IMR-90 (cell line): ENCODE data around the gene GJD2. TPM values are rescaled to one million over a fixed set of nuclear protein-coding genes. Genes with fewer than 3 reads are reported as not detected.

Source experiments
- ATAC-seq: fragments of 200-7000 bp; cut with Tn5 transposase; 2 replicates; pipeline ENCODE4 v1.9.1; 2020; ENCODE audit warnings: low read depth, mild to moderate bottlenecking, moderate library complexity
- BruUV-seq: library from RNA; stranded (reverse); fragments of 400-500 nt; replicated peaks from 2 replicates; lab custom pipeline; 2021; lab: Mats Ljungman, UMichigan
- CTCF ChIA-PET: fragments of 300-600 bp; formaldehyde crosslinking; extraction: SDS; loops from one replicate; lab custom pipeline; 2021; ENCODE audit warnings: antibody characterized with exemption; lab: Yijun Ruan, JAX
- POLR2A ChIA-PET: fragments of 300-600 bp; sonication (Branson Sonifier 250); formaldehyde crosslinking; loops from one replicate; lab custom pipeline; 2022; ENCODE audit warnings: antibody characterized with exemption; ENCODE audit not compliant: unreplicated experiment; lab: Charles Lee
- DNase-seq: peaks from one replicate; pipeline ENCODE4 v3.0.0; 2013
- H2AFZ ChIP-seq: replicated peaks from 2 replicates; pipeline ENCODE3; 2013; ENCODE audit warnings: low read length, mild to moderate bottlenecking; ENCODE audit not compliant: poor library complexity
- H2AK5ac ChIP-seq: 2 replicates; pipeline ENCODE4 v1.6.1; 2013; ENCODE audit warnings: low read depth, low read length, inconsistent platforms
- H2AK9ac ChIP-seq: replicated peaks from 2 replicates; pipeline ENCODE3; 2013; ENCODE audit warnings: mild to moderate bottlenecking, low read depth, low read length, moderate library complexity; ENCODE audit not compliant: poor library complexity
- H2BK120ac ChIP-seq: 2 replicates; pipeline ENCODE4 v1.6.1; 2013; ENCODE audit warnings: low read depth, low read length, inconsistent platforms
- H2BK15ac ChIP-seq: 3 replicates; pipeline ENCODE4 v1.6.1; 2013; ENCODE audit warnings: low read depth, low read length, inconsistent platforms
- H2BK20ac ChIP-seq: 2 replicates; pipeline ENCODE4 v1.6.1; 2013; ENCODE audit warnings: low read depth, mild to moderate bottlenecking, inconsistent platforms, low read length, moderate library complexity
- H2BK5ac ChIP-seq: 2 replicates; pipeline ENCODE4 v1.6.1; 2013; ENCODE audit warnings: mild to moderate bottlenecking, low read depth, low read length, inconsistent platforms; ENCODE audit not compliant: poor library complexity, severe bottlenecking
- H3K14ac ChIP-seq: replicated peaks from 2 replicates; pipeline ENCODE4 v1.6.1; 2013; ENCODE audit warnings: low read depth, low read length, inconsistent platforms
- H3K18ac ChIP-seq: 2 replicates; pipeline ENCODE4 v1.6.1; 2013; ENCODE audit warnings: low read depth, low read length, control low read depth
- H3K23ac ChIP-seq: 2 replicates; pipeline ENCODE4 v1.6.1; 2013; ENCODE audit warnings: low read depth, low read length, inconsistent platforms
- H3K27ac ChIP-seq: 2 replicates; pipeline ENCODE4 v1.5.1; 2013; ENCODE audit warnings: mild to moderate bottlenecking, control low read depth, low read length; ENCODE audit not compliant: insufficient read depth
- H3K27me3 ChIP-seq: 2 replicates; pipeline ENCODE4 v1.6.1; 2013; ENCODE audit warnings: low read length; ENCODE audit not compliant: control insufficient read depth, insufficient read depth
- H3K36me3 ChIP-seq: 2 replicates; pipeline ENCODE4 v1.6.1; 2013; ENCODE audit warnings: low read length, mixed read lengths; ENCODE audit not compliant: control insufficient read depth, insufficient read depth
- H3K4ac ChIP-seq: 2 replicates; pipeline ENCODE4 v1.6.1; 2013; ENCODE audit warnings: low read depth, low read length, inconsistent platforms
- H3K4me1 ChIP-seq: 2 replicates; pipeline ENCODE4 v1.6.1; 2013; ENCODE audit warnings: low read length, mixed read lengths; ENCODE audit not compliant: control insufficient read depth, insufficient read depth
- H3K4me2 ChIP-seq: 2 replicates; pipeline ENCODE4 v1.6.1; 2013; ENCODE audit warnings: low read depth, mild to moderate bottlenecking, control low read depth, low read length, moderate library complexity
- H3K4me3 ChIP-seq: 2 replicates; pipeline ENCODE4 v1.5.1; 2013; ENCODE audit warnings: low read depth, mild to moderate bottlenecking, control low read depth, low read length, moderate library complexity; ENCODE audit not compliant: insufficient read depth
- H3K56ac ChIP-seq: 2 replicates; pipeline ENCODE4 v1.6.1; 2013; ENCODE audit warnings: low read length, inconsistent platforms; ENCODE audit not compliant: insufficient read depth; ENCODE audit errors: extremely low read depth
- H3K79me1 ChIP-seq, 2 experiments: 2 replicates each; pipeline ENCODE4 v1.6.1; 2013; ENCODE audit warnings: low read length in 2 of 2, inconsistent platforms in 1 of 2, low read depth in 1 of 2
- H3K9ac ChIP-seq: 2 replicates; pipeline ENCODE4 v1.6.1; 2013; ENCODE audit warnings: low read depth, low read length, control low read depth
- H3K9me1 ChIP-seq: 2 replicates; pipeline ENCODE4 v1.6.1; 2013; ENCODE audit warnings: low read length, inconsistent platforms; ENCODE audit not compliant: insufficient read depth
- H3K9me3 ChIP-seq: 2 replicates; pipeline ENCODE4 v1.6.1; 2013; ENCODE audit warnings: low read length; ENCODE audit not compliant: control insufficient read depth, insufficient read depth
- H4K20me1 ChIP-seq: 2 replicates; pipeline ENCODE4 v1.6.1; 2013; ENCODE audit warnings: low read length, inconsistent platforms; ENCODE audit not compliant: insufficient read depth
- H4K5ac ChIP-seq: 2 replicates; pipeline ENCODE4 v1.6.1; 2013; ENCODE audit warnings: mild to moderate bottlenecking, low read depth, low read length, control low read depth
- H4K8ac ChIP-seq, 2 experiments: 2 replicates each; pipeline ENCODE4 v1.6.1; 2013; ENCODE audit warnings: low read depth in 2 of 2, low read length in 2 of 2, control low read depth in 1 of 2, inconsistent platforms in 1 of 2
- H4K91ac ChIP-seq: 2 replicates; pipeline ENCODE4 v1.6.1; 2013; ENCODE audit warnings: low read depth, low read length, inconsistent platforms; ENCODE audit not compliant: insufficient read depth
- POLR2A ChIP-seq: IDR thresholded peaks from 2 replicates; pipeline ENCODE4 v1.6.1; 2012; ENCODE audit warnings: mild to moderate bottlenecking, low read depth, low read length
- RAD21 ChIP-seq: IDR thresholded peaks from 2 replicates; pipeline ENCODE4 v1.6.1; 2012; ENCODE audit warnings: low read length, improper control_type of control experiment
- WGBS, 2 experiments: methylation state at CpG; one replicate each; pipeline versions ENCODE4 v1.1.5 to v1.1.7; 2013; ENCODE audit warnings: missing lambda C conversion rate in 2 of 2; ENCODE audit not compliant: insufficient read length in 1 of 2; ENCODE audit errors: extremely low coverage in 2 of 2; 5-methylcytosine and 5-hydroxymethylcytosine counted together
- dilution Hi-C: fragments of 300-500 bp; cut with HindIII; formaldehyde crosslinking; loops from one replicate; pipeline ENCODE4 v1.14.3; 2018; ENCODE audit warnings: low sequenced_read_pairs; ENCODE audit not compliant: unreplicated experiment
- in situ Hi-C: fragments of 300-500 bp; cut with MboI; formaldehyde crosslinking; loops from 3 replicates; pipeline ENCODE4 v1.14.3; 2019; ENCODE audit warnings: low sequenced_read_pairs, inconsistent platforms, mixed read lengths
- intact Hi-C: fragments of 100-400 bp; cut with micrococcal nuclease; formaldehyde crosslinking; loops from 2 replicates; pipeline ENCODE4 v1.10.0; 2022
- polyA plus RNA-seq, 3 experiments: library from polyadenylated mRNA; depleted of rRNA; stranded (reverse); fragments of >200 nt; gene quantifications; 2 replicates each; pipeline ENCODE4 v1.2.3, GENCODE V29; 2012; ENCODE audit warnings: low replicate concordance in 1 of 3
- total RNA-seq: library from RNA; depleted of rRNA; stranded (reverse); fragments of >200 nt; gene quantifications from 2 replicates; pipeline ENCODE4 v1.2.3, GENCODE V29; 2012

The GJD2 gene
- total and polyA plus RNA-seq, 2 of the 4 experiments (the other 2 are of a cell fraction): not detected

DNA sequence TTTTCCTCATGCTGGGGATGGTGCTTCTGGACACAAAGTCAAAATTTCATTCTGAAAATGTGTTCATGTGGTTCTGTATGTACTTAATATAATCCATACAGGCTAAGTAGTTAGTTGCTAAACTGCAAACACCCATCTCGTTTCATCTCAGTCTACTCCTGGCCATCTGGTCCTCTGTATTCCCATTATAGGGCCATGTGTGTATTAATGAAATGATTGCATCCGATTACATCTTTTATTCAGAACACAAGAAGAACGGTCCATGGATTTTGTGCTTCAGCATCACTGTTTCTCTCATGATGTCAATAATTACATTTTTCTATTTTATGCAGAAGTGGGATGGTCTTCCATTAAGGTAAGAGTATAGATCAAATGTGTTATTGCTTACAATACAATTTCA lies 6.1 kb upstream of the GJD2 start:
- DNase-seq: no peak
- CTCF ChIA-PET: no interaction called here
- Histone ChIP-seq H3K79me1 (no peaks in the 10 kb centered on the region), H4K5ac (no peak overlapping the region), H2AK9ac (no peak overlapping the region), H3K14ac (no peak overlapping the region), H3K9me1 (no peaks in the 10 kb centered on the region), H4K8ac (no peak overlapping the region), H3K56ac (no peak overlapping the region), H3K9me3 (0 out of 2 replicates have a peak, but pooled peaks cover 1% of the 10 kb centered on the region), H3K4me1 (no peaks in the 10 kb centered on the region), H3K18ac (no peak overlapping the region), H3K4ac (no peak overlapping the region), H3K36me3 (no peaks in the 10 kb centered on the region), H3K4me3 (no peak overlapping the region), H2BK15ac (no peak overlapping the region), H4K91ac (no peak overlapping the region), H2BK5ac (no peak overlapping the region), H3K9ac (no peak overlapping the region), H3K27me3 (peaks cover 28% of the 10 kb centered on the region), H3K4me2 (no peak overlapping the region), H2AK5ac (no peak overlapping the region), H4K20me1 (no peaks in the 10 kb centered on the region), H2AFZ (no peak overlapping the region), H2BK120ac (no peak overlapping the region), H2BK20ac (no peak overlapping the region), H3K27ac (no peak overlapping the region), H3K23ac (no peak overlapping the region)
- POLR2A ChIA-PET: no interaction called here
- dilution Hi-C loops (no loop called here), intact Hi-C loops (loop anchor here (1.0 kb wide), 1 partner anchor 18 kb away; no protein-coding TSS in a partner anchor), in situ Hi-C loops (no loop called here)
- no peak for ATAC-seq
- no CpG with 5 or more reads among the region's 3 CpGs for WGBS, 2 experiments
- no TSS peak for BruUV-seq
- TF ChIP-seq RAD21 (no peak), POLR2A (no peak)
